ENCODE results near the gene SPTB.

The SPTB gene

GRCh38 chr14:64704143-64704742 is 175.5 kb downstream of the SPTB start, which contains the start of gene PLEKHG3:
Gene PLEKHG3 (plus strand): TSS chr14:64704424. CDS start chr14:64727632, 23,208 bp downstream.
- peak; percentile 20 to 24 for DNase-seq

- DNase-seq = no peak
Measured at GRCh38 chr14:64703395-64704142, 176.1 kb downstream of the SPTB start.

GRCh38 chr14:64702493-64703394 is 177.0 kb downstream of the SPTB start:
- DNase-seq = no peak

GRCh38 chr14:64701660-64702059 is 178.0 kb downstream of the SPTB start:
- no peak for DNase-seq

- DNase-seq = no peak
Measured at GRCh38 chr14:64700894-64701293, 178.8 kb downstream of the SPTB start.

- no peak for DNase-seq
Measured at GRCh38 chr14:64700290-64700689, 179.4 kb downstream of the SPTB start.

- no peak for DNase-seq
Measured at GRCh38 chr14:64698903-64699302, 180.8 kb downstream of the SPTB start.

- no peak for DNase-seq
Measured at GRCh38 chr14:64696355-64696857, 183.3 kb downstream of the SPTB start.

Data from activated CD4-positive, alpha-beta T cell treated with anti-CD3 and anti-CD28 coated beads for 4 hours (primary cell).